Globus pallidus (tissue), 1 donor: Measurements from ENCODE around the gene BICC1.

Experiments
- DNase-seq: peaks from one replicate; pipeline ENCODE4 v3.0.0-alpha.2; 2015; ENCODE audit warnings: low spot score

BICC1 gene

GRCh38 chr10:58753425-58753824 lies 240.8 kb downstream of the BICC1 start:
- no peak for DNase-seq

- no peak for DNase-seq
Measured at GRCh38 chr10:58754469-58755339, 242.0 kb downstream of the BICC1 start.

GRCh38 chr10:58755340-58755610 lies 242.6 kb downstream of the BICC1 start:
- DNase-seq, result no peak

- DNase-seq, result no peak
Measured at GRCh38 chr10:58755677-58756076, 243.0 kb downstream of the BICC1 start.

GRCh38 chr10:58756130-58756719 lies 243.6 kb downstream of the BICC1 start:
- no peak for DNase-seq

- DNase-seq, result no peak
Measured at GRCh38 chr10:58757352-58758065, 244.8 kb downstream of the BICC1 start.

GRCh38 chr10:58758321-58758720 lies 245.6 kb downstream of the BICC1 start:
- no peak for DNase-seq

- DNase-seq, result no peak
Measured at GRCh38 chr10:58764087-58764747, 251.5 kb downstream of the BICC1 start.

- no peak for DNase-seq
Measured at GRCh38 chr10:58765910-58766309, 253.2 kb downstream of the BICC1 start.

GRCh38 chr10:58767652-58768051 lies 255.0 kb downstream of the BICC1 start:
- no peak for DNase-seq

- no peak for DNase-seq
Measured at GRCh38 chr10:58771863-58772262, 259.2 kb downstream of the BICC1 start.

GRCh38 chr10:58772758-58773157 lies 260.1 kb downstream of the BICC1 start:
- DNase-seq, result no peak

- no peak for DNase-seq
Measured at GRCh38 chr10:58773341-58773740, 260.7 kb downstream of the BICC1 start.

GRCh38 chr10:58773944-58774343 lies 261.3 kb downstream of the BICC1 start:
- no peak for DNase-seq

GRCh38 chr10:58775960-58776567 lies 263.4 kb downstream of the BICC1 start:
- no peak for DNase-seq

GRCh38 chr10:58776568-58777318 lies 264.1 kb downstream of the BICC1 start:
- no peak for DNase-seq

- DNase-seq, result no peak
Measured at GRCh38 chr10:58778966-58779365, 266.3 kb downstream of the BICC1 start.

- DNase-seq, result no peak
Measured at GRCh38 chr10:58779594-58779993, 266.9 kb downstream of the BICC1 start.

GRCh38 chr10:58780476-58780875 lies 267.8 kb downstream of the BICC1 start:
- no peak for DNase-seq

GRCh38 chr10:58781873-58782488 lies 269.3 kb downstream of the BICC1 start:
- peak; percentile 68 for DNase-seq
